HL-60 (cell line): ENCODE measurements around the gene FCRL2.

ENCODE experiments used
- DNase-seq, 2 experiments: peaks; one replicate each; pipeline ENCODE4 v3.0.0-alpha.2; 2010 to 2020; ENCODE audit warnings: low read depth in 1 of 2, low spot score in 1 of 2
- H3K27ac ChIP-seq: fragments of 250-450 bp; sonication (Bioruptor Pico); replicated peaks from 2 replicates; pipeline ENCODE4 v1.5.1; 2020; ENCODE audit warnings: mild to moderate bottlenecking, moderate library complexity
- H3K27me3 ChIP-seq: fragments of 250-450 bp; sonication (Bioruptor Pico); 2 replicates; pipeline ENCODE4 v1.5.1; 2021; ENCODE audit warnings: mild to moderate bottlenecking, moderate library complexity; ENCODE audit not compliant: insufficient read depth, poor library complexity, severe bottlenecking
- H3K4me3 ChIP-seq: replicated peaks from 2 replicates; pipeline ENCODE4 v1.5.1; 2011; ENCODE audit warnings: mild to moderate bottlenecking, control low read depth, low read length; ENCODE audit not compliant: insufficient read depth
- GABPA ChIP-seq: IDR thresholded peaks from 2 replicates; pipeline ENCODE4 v1.6.1; 2012; ENCODE audit warnings: low read depth
- POLR2AphosphoS5 ChIP-seq: IDR thresholded peaks from 2 replicates; pipeline ENCODE4 v1.6.1; 2012; ENCODE audit warnings: low read depth
- SPI1 ChIP-seq: IDR thresholded peaks from 2 replicates; pipeline ENCODE4 v1.6.1; 2012; ENCODE audit warnings: low read depth, mild to moderate bottlenecking, borderline replicate concordance
- TF ChIP-seq, protein P1 (sequence below): IDR thresholded peaks from one replicate; pipeline ENCODE4 v1.5.1; 2011; ENCODE audit warnings: low read length, control low read depth, inconsistent platforms; ENCODE audit not compliant: insufficient read depth
- TF ChIP-seq, protein P2 (sequence below): IDR thresholded peaks from 2 replicates; pipeline ENCODE4 v1.6.1; 2012; ENCODE audit warnings: low read depth; ENCODE audit not compliant: insufficient replicate concordance

FCRL2 gene

DNA sequence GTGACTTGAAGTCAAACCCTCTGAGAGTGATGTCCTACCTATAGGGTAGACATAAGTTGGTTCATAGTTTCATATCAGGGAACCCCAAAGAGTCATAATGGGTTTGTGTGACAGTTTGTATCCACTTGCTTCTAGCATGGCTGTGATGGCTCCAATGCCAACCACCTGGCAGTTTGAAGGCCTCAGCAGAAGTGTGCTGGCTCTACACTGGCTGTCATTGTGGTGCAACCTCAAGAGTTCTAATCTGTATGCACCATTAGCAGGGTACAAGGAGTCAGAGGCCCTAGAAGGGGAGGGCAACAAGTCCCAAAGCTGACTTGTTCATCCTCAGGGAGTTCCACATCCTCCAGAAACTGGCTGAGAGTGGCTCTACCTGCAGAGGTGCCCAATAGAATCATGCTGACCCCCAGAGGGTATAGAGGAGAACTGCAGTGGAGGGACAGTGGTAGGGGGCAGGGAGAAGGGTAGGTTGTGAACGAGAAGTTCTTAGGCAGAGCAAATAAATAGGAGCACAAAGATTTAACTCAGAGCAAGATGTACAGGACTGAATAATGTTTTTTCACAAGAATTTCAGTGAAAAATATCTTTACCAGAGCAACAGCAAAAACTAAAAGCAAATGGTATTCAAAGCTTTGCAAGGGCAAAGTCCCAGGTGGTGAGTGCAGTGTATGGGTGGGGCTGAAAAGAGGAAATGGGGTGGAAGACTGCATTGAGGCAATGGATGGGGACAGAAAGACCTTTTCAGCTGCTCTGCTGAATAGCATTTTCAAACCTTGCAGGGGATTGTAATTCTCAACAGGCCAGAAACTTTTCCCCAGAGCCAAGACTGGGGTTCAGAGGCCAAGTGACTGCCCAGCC is 3.2 kb downstream of the FCRL2 start:
- H3K4me3 ChIP-seq = no peak overlapping the region

DNA sequence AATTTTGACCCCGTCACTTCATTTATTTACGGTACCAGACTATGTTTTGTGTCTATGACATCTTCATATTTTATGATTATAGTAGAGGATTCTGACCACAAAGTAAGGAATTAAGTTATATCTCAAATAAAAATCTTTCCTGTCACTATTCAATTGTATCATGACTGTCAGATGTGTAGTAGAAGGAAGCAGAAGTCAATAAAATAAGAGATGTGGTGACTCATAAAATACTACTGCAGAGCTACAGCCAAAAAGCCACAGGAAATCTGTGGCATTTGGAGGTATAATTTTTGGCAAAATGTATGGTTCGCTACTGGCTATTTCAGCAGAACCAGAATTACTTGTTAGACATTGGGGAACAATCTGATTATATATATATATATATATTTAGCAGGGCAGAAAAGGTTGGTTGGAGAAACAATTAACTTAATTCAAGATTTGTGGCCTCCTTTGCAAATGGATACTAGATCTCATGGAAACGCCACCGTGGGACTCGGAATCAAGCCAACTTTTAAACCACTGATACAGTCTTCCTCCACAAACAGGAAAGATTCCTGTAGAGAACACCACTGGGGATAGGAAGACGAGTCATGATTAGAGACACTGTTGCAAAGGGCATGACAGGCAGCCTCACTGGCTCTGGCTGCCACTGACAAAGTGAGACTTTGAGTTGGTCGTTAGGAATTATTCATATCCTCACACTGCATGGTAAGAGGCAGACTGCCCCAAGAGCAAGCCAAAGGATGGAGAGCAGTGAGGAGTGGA is 5.1 kb downstream of the FCRL2 start:
- no peak overlapping the region for H3K27ac ChIP-seq
- no peaks in the 10 kb centered on the region for H3K27me3 ChIP-seq
- no peak overlapping the region for H3K4me3 ChIP-seq
- TF ChIP-seq GABPA = no peak
- TF ChIP-seq, protein P1, sequence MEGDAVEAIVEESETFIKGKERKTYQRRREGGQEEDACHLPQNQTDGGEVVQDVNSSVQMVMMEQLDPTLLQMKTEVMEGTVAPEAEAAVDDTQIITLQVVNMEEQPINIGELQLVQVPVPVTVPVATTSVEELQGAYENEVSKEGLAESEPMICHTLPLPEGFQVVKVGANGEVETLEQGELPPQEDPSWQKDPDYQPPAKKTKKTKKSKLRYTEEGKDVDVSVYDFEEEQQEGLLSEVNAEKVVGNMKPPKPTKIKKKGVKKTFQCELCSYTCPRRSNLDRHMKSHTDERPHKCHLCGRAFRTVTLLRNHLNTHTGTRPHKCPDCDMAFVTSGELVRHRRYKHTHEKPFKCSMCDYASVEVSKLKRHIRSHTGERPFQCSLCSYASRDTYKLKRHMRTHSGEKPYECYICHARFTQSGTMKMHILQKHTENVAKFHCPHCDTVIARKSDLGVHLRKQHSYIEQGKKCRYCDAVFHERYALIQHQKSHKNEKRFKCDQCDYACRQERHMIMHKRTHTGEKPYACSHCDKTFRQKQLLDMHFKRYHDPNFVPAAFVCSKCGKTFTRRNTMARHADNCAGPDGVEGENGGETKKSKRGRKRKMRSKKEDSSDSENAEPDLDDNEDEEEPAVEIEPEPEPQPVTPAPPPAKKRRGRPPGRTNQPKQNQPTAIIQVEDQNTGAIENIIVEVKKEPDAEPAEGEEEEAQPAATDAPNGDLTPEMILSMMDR = no peak
- TF ChIP-seq, protein P2, sequence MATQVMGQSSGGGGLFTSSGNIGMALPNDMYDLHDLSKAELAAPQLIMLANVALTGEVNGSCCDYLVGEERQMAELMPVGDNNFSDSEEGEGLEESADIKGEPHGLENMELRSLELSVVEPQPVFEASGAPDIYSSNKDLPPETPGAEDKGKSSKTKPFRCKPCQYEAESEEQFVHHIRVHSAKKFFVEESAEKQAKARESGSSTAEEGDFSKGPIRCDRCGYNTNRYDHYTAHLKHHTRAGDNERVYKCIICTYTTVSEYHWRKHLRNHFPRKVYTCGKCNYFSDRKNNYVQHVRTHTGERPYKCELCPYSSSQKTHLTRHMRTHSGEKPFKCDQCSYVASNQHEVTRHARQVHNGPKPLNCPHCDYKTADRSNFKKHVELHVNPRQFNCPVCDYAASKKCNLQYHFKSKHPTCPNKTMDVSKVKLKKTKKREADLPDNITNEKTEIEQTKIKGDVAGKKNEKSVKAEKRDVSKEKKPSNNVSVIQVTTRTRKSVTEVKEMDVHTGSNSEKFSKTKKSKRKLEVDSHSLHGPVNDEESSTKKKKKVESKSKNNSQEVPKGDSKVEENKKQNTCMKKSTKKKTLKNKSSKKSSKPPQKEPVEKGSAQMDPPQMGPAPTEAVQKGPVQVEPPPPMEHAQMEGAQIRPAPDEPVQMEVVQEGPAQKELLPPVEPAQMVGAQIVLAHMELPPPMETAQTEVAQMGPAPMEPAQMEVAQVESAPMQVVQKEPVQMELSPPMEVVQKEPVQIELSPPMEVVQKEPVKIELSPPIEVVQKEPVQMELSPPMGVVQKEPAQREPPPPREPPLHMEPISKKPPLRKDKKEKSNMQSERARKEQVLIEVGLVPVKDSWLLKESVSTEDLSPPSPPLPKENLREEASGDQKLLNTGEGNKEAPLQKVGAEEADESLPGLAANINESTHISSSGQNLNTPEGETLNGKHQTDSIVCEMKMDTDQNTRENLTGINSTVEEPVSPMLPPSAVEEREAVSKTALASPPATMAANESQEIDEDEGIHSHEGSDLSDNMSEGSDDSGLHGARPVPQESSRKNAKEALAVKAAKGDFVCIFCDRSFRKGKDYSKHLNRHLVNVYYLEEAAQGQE = no peak
- no peak for TF ChIP-seq POLR2AphosphoS5
- TF ChIP-seq SPI1 = no peak
- no peak for DNase-seq

More for the DNA sequence above, 3.2 kb downstream of the FCRL2 start:
- peak in 1 of 2 experiments; percentile 59 for DNase-seq
- Histone ChIP-seq H3K27me3 (no peaks in the 10 kb centered on the region), H3K27ac (no peak overlapping the region)
- TF ChIP-seq SPI1 = peak; percentile 96
- no peak for TF ChIP-seq GABPA
- TF ChIP-seq, protein P2 = no peak
- TF ChIP-seq, protein P1 = peak; percentile 15
- TF ChIP-seq POLR2AphosphoS5 = no peak

DNA sequence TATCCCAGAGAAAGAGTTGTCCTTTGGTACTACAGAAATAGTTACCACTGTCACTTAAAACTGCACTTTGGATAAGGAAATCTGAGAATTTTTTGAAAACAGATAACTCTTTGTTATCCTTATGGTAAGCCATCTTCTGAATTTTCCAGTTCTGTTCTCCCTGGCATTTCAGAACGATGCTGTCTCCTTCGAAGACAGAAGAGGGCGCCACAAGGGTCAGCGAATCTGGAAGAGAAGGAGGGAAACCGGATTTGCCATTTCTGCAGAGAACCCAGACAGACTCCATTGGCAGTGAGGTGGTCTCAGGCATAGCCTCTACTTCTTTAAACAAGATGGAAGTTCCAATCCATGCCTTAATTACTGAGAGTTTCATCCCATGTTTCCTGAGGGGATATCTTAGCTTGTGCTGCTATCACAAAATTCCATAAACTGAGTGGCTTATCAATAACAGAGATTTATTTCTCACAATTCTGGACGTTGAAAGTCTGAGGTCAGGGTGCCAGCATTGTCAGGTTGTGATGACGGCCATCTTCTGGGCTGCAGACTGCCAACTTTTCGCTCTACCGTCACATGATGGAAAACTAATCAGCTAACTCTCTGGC is 6.4 kb downstream of the FCRL2 start:
- no peaks in the 10 kb centered on the region for H3K27me3 ChIP-seq
- no peak overlapping the region for H3K4me3 ChIP-seq
- H3K27ac ChIP-seq = no peak overlapping the region
- no peak for DNase-seq
- TF ChIP-seq, protein P2 = no peak
- TF ChIP-seq POLR2AphosphoS5 (no peak), SPI1 (no peak), GABPA (no peak)
- TF ChIP-seq, protein P1 = no peak
